ENCODE data around the gene VSIG10. TPM values are rescaled to one million over a fixed set of nuclear protein-coding genes. Genes with fewer than 3 reads are reported as not detected.
"Not testable (repeated sequence)": the region's sequence is repeated elsewhere in the genome, so short reads cannot be mapped to it uniquely, and the experiment has no call there.

VSIG10 gene
- total RNA-seq, 1 experiment from 2014 or later = 56.2 TPM

DNA sequence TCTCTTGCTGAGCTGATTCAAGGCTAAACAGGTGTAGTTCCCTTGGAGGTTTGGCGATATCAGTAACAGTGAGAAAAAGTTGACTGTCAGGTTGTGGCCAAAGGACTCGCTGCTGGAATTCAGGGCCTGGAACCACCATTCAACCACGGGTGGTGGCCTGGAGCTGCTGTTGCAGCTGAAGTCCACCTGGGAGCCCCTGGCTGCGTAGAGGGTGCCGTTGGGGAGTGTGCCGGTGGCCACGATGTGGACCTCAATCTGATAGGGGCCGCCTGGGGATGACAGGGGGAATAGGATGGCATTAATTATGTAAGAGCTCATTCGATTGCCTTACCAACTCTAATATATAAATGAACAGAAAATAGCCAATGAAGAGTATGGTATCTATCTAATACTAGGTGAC lies 21.6 kb downstream of the VSIG10 start:
- TF ChIP-seq TCF7L2 (IDR thresholded peaks at IDR 0.05; ENCODE audit: low read depth, low read length) = no peak
- TF ChIP-seq, protein P1, sequence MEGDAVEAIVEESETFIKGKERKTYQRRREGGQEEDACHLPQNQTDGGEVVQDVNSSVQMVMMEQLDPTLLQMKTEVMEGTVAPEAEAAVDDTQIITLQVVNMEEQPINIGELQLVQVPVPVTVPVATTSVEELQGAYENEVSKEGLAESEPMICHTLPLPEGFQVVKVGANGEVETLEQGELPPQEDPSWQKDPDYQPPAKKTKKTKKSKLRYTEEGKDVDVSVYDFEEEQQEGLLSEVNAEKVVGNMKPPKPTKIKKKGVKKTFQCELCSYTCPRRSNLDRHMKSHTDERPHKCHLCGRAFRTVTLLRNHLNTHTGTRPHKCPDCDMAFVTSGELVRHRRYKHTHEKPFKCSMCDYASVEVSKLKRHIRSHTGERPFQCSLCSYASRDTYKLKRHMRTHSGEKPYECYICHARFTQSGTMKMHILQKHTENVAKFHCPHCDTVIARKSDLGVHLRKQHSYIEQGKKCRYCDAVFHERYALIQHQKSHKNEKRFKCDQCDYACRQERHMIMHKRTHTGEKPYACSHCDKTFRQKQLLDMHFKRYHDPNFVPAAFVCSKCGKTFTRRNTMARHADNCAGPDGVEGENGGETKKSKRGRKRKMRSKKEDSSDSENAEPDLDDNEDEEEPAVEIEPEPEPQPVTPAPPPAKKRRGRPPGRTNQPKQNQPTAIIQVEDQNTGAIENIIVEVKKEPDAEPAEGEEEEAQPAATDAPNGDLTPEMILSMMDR (IDR thresholded peaks at IDR 0.05) = no peak
- TF ChIP-seq, protein P2, sequence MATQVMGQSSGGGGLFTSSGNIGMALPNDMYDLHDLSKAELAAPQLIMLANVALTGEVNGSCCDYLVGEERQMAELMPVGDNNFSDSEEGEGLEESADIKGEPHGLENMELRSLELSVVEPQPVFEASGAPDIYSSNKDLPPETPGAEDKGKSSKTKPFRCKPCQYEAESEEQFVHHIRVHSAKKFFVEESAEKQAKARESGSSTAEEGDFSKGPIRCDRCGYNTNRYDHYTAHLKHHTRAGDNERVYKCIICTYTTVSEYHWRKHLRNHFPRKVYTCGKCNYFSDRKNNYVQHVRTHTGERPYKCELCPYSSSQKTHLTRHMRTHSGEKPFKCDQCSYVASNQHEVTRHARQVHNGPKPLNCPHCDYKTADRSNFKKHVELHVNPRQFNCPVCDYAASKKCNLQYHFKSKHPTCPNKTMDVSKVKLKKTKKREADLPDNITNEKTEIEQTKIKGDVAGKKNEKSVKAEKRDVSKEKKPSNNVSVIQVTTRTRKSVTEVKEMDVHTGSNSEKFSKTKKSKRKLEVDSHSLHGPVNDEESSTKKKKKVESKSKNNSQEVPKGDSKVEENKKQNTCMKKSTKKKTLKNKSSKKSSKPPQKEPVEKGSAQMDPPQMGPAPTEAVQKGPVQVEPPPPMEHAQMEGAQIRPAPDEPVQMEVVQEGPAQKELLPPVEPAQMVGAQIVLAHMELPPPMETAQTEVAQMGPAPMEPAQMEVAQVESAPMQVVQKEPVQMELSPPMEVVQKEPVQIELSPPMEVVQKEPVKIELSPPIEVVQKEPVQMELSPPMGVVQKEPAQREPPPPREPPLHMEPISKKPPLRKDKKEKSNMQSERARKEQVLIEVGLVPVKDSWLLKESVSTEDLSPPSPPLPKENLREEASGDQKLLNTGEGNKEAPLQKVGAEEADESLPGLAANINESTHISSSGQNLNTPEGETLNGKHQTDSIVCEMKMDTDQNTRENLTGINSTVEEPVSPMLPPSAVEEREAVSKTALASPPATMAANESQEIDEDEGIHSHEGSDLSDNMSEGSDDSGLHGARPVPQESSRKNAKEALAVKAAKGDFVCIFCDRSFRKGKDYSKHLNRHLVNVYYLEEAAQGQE (IDR thresholded peaks at IDR 0.05; ENCODE audit: insufficient read depth in 1 of 2, low read depth in 2 of 2, low read length in 1 of 2) = no peak
- no peak for TF ChIP-seq SIN3A (IDR thresholded peaks at IDR 0.05; ENCODE audit: borderline replicate concordance, insufficient read depth, low read depth, low read length)
- TF ChIP-seq POLR2AphosphoS5 (IDR thresholded peaks at IDR 0.05; ENCODE audit: low read depth, low read length) = no peak
- DNase-seq (ENCODE audit: low read depth, low spot score) (no peak), ATAC-seq (no peak)
- Histone ChIP-seq H3K27me3 (ENCODE audit: control insufficient read depth, insufficient read depth, low read length) (no peaks in the 10 kb centered on the region), H3K27ac (ENCODE audit: low read length) (no peak overlapping the region), H3K9me3 (ENCODE audit: control insufficient read depth, insufficient read depth, low read depth, low read length) (no peaks in the 10 kb centered on the region), H3K4me3 (ENCODE audit: low read depth in 2 of 2, low read length in 2 of 2) (no peak overlapping the region), H3K36me3 (ENCODE audit: control insufficient read depth, insufficient read depth, low read length) (no peaks in the 10 kb centered on the region), H3K4me1 (ENCODE audit: control insufficient read depth, insufficient read depth, low read length) (no peaks in the 10 kb centered on the region)
- CTCF ChIA-PET = no interaction called here
- POLR2A ChIA-PET = interaction anchor here (0.5 to 0.6 kb wide), 2 partner anchors 18 to 156 kb away, joined by 3 to 5 read pairs; no protein-coding TSS in a partner anchor
- no TSS peak for BruUV-seq (replicated peaks)
- in situ Hi-C loops (cut with HindIII; ENCODE audit: low pct_unique_long_range_greater_than_20kb, low sequenced_read_pairs) (no loop called here), intact Hi-C loops (cut with micrococcal nuclease; ENCODE audit: unreplicated experiment) (no loop called here)

DNA sequence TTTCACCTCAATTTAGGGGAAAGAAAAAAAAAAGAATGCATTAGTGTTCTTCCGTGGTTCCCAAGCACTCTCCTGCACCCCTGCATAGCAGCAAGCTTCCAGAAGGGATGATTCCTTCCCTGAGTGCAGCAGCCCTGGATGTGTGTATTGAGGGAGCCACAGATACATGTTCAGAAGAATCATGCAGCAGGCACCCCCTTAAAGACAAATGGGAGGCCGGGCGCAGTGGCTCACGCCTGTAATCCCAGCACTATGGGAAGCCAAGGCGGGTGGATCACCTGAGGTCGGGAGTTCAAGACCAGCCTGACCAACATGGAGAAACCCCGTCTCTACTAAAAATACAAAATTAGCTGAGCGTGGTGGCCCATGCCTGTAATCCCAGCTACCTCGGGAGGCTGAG lies 22.3 kb downstream of the VSIG10 start:
- H3K9me3 ChIP-seq (ENCODE audit: control insufficient read depth, insufficient read depth, low read depth, low read length); H3K4me1 ChIP-seq (ENCODE audit: control insufficient read depth, insufficient read depth, low read length); H3K36me3 ChIP-seq (ENCODE audit: control insufficient read depth, insufficient read depth, low read length); CTCF ChIA-PET; intact Hi-C loops (cut with micrococcal nuclease; ENCODE audit: unreplicated experiment); H3K4me3 ChIP-seq (ENCODE audit: low read depth in 2 of 2, low read length in 2 of 2); BruUV-seq (replicated peaks); in situ Hi-C loops (cut with HindIII; ENCODE audit: low pct_unique_long_range_greater_than_20kb, low sequenced_read_pairs); H3K27me3 ChIP-seq (ENCODE audit: control insufficient read depth, insufficient read depth, low read length); POLR2A ChIA-PET; H3K27ac ChIP-seq (ENCODE audit: low read length); DNase-seq (ENCODE audit: low read depth, low spot score); ATAC-seq: not testable (repeated sequence)

DNA sequence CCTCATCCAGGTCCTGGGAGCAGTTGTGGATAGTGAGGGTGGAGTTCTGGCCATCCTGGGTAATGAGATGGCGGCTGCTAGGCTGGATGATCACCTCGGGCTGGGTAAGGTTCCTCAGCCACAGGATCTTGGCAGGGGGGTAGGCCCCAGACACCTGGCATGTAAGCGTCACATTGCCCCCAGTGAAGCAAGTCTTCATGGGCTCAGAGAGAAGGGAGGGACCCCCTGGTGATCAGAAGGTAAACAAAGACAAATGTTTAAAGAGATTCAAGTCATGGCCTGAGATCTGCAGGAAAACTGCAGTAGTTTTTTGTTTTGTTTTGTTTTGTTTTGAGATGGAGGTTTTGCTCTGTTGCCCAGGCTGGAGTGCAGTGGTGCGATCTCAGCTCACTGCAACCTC lies 30.0 kb downstream of the VSIG10 start:
- CTCF ChIA-PET = no interaction called here
- Histone ChIP-seq H3K27ac (ENCODE audit: low read length) (no peak overlapping the region), H3K4me3 (ENCODE audit: low read depth in 2 of 2, low read length in 2 of 2) (no peak overlapping the region), H3K36me3 (ENCODE audit: control insufficient read depth, insufficient read depth, low read length) (no peaks in the 10 kb centered on the region), H3K4me1 (ENCODE audit: control insufficient read depth, insufficient read depth, low read length) (no peaks in the 10 kb centered on the region), H3K27me3 (ENCODE audit: control insufficient read depth, insufficient read depth, low read length) (no peaks in the 10 kb centered on the region), H3K9me3 (ENCODE audit: control insufficient read depth, insufficient read depth, low read depth, low read length) (no peaks in the 10 kb centered on the region)
- intact Hi-C loops (cut with micrococcal nuclease; ENCODE audit: unreplicated experiment) (no loop called here), in situ Hi-C loops (cut with HindIII; ENCODE audit: low pct_unique_long_range_greater_than_20kb, low sequenced_read_pairs) (no loop called here)
- TF ChIP-seq, protein P2 (IDR thresholded peaks at IDR 0.05; ENCODE audit: insufficient read depth in 1 of 2, low read depth in 2 of 2, low read length in 1 of 2) = no peak
- TF ChIP-seq, protein P1 (IDR thresholded peaks at IDR 0.05) = no peak
- TF ChIP-seq POLR2AphosphoS5 (IDR thresholded peaks at IDR 0.05; ENCODE audit: low read depth, low read length) (no peak), TCF7L2 (IDR thresholded peaks at IDR 0.05; ENCODE audit: low read depth, low read length) (no peak), SIN3A (IDR thresholded peaks at IDR 0.05; ENCODE audit: borderline replicate concordance, insufficient read depth, low read depth, low read length) (no peak)
- DNase-seq (ENCODE audit: low read depth, low spot score) = no peak
- BruUV-seq (replicated peaks) = no TSS peak
- no peak; the same call in 1 of the 2 replicates for ATAC-seq
- POLR2A ChIA-PET = no interaction called here

Data from Panc1 (cell line).